Measurements from ENCODE around the gene FOXP2.

FOXP2 gene

GRCh38 chr7:114415064-114415989 lies 712 bp downstream of the FOXP2 start:
- TF ChIP-seq CTCF (conservative IDR thresholded peaks at IDR 0.05; ENCODE audit: low read depth, low read length) = no peak
- H3K4me3 ChIP-seq (ENCODE audit: low read length) = peak overlapping the region; percentile 58
- no peak for DNase-seq (ENCODE audit: low read depth)

- TF ChIP-seq CTCF (conservative IDR thresholded peaks at IDR 0.05; ENCODE audit: low read depth, low read length) = no peak
Measured at GRCh38 chr7:114416129-114416990, 1.7 kb downstream of the FOXP2 start.

GRCh38 chr7:114417290-114417689 lies 2.7 kb downstream of the FOXP2 start:
- no peak overlapping the region for H3K4me3 ChIP-seq (ENCODE audit: low read length)
- no peak for TF ChIP-seq CTCF (conservative IDR thresholded peaks at IDR 0.05; ENCODE audit: low read depth, low read length)
- DNase-seq (ENCODE audit: low read depth) = no peak

More at GRCh38 chr7:114416129-114416990, 1.7 kb downstream of the FOXP2 start:
- no peak overlapping the region for H3K4me3 ChIP-seq (ENCODE audit: low read length)
- DNase-seq (ENCODE audit: low read depth) = no peak

GRCh38 chr7:114418117-114418516 lies 3.5 kb downstream of the FOXP2 start:
- no peak for DNase-seq (ENCODE audit: low read depth)
- no peak for TF ChIP-seq CTCF (conservative IDR thresholded peaks at IDR 0.05; ENCODE audit: low read depth, low read length)
- no peak overlapping the region for H3K4me3 ChIP-seq (ENCODE audit: low read length)

- TF ChIP-seq CTCF (conservative IDR thresholded peaks at IDR 0.05; ENCODE audit: low read depth, low read length) = no peak
- H3K4me3 ChIP-seq (ENCODE audit: low read length) = no peak overlapping the region
- DNase-seq (ENCODE audit: low read depth) = no peak
Measured at GRCh38 chr7:114419441-114420272, 5.0 kb downstream of the FOXP2 start.

Data from retinal pigment epithelial cell (primary cell).